ENCODE data around the gene RBM4.

- TF ChIP-seq EZH2phosphoT487 (IDR thresholded peaks at IDR 0.05; ENCODE audit: borderline replicate concordance) (no peak), YY1 (IDR thresholded peaks at IDR 0.05; ENCODE audit: extremely low read depth, insufficient replicate concordance, low read depth, low read length) (no peak)
Observed at GRCh38 chr11:66625752-66626149, 12.8 kb upstream of the RBM4 start.
